NT2/D1 (cell line): ENCODE results near the gene FAF1.

Source experiments
- SUZ12 ChIP-seq: IDR thresholded peaks from 2 replicates; pipeline ENCODE4 v1.6.1; 2011; ENCODE audit not compliant: insufficient read length, insufficient read depth; ENCODE audit errors: extremely low read depth
- YY1 ChIP-seq: IDR thresholded peaks from 2 replicates; pipeline ENCODE4 v1.6.1; 2011; ENCODE audit not compliant: insufficient read length, insufficient read depth
- ZNF274 ChIP-seq: IDR thresholded peaks from 2 replicates; pipeline ENCODE4 v1.6.1; 2011; ENCODE audit warnings: mild to moderate bottlenecking, low read depth, low read length

- TF ChIP-seq YY1: no peak
- TF ChIP-seq SUZ12: no peak
- no peak for TF ChIP-seq ZNF274
Measured at GRCh38 chr1:50880373-50880772, 79.7 kb downstream of the FAF1 start.
